Stomach (tissue), 19 donors: ENCODE results near the gene SHISA4. TPM values are rescaled to one million over a fixed set of nuclear protein-coding genes. Genes with fewer than 3 reads are reported as not detected.
"Not testable (repeated sequence)": the region's sequence is repeated elsewhere in the genome, so short reads cannot be mapped to it uniquely, and the experiment has no call there.

Experiments used
- DNase-seq, 2 donors: peaks; one replicate each; pipeline versions ENCODE4 v3.0.0 to v3.0.0-alpha.2; 2013 to 2019
- H3K27ac ChIP-seq, 5 donors: fragments of 200-600 bp in 4 of 5; sonication (generic) in 4 of 5; one replicate each; pipeline ENCODE4 v1.5.1; 2013 to 2019; ENCODE audit warnings: mild to moderate bottlenecking in 1 of 5, moderate library complexity in 1 of 5
- H3K27me3 ChIP-seq, 3 donors: fragments of 200-600 bp; sonication (generic); one replicate each; pipeline ENCODE4 v1.5.1; 2017 to 2019; ENCODE audit warnings: mixed run types in 1 of 3
- H3K36me3 ChIP-seq, 4 donors: fragments of 200-600 bp; sonication (generic); 1 replicate in 3 of 4; 2 replicates in 1 of 4; pipeline ENCODE4 v1.5.1; 2016 to 2019
- H3K4me1 ChIP-seq, 4 donors: fragments of 200-600 bp; sonication (generic); one replicate each; pipeline ENCODE4 v1.5.1; 2016 to 2019
- H3K4me3 ChIP-seq, 4 donors: fragments of 200-600 bp; sonication (generic) in 3 of 4; one replicate each; pipeline ENCODE4 v1.5.1; 2016 to 2019; ENCODE audit warnings: mild to moderate bottlenecking in 1 of 4
- H3K9me3 ChIP-seq, 4 donors: fragments of 200-600 bp; sonication (generic); one replicate each; pipeline ENCODE4 v1.5.1; 2016 to 2019
- EP300 ChIP-seq: sonication (generic); formaldehyde crosslinking; IDR thresholded peaks from one replicate; pipeline ENCODE4 v1.6.1; 2017; ENCODE audit warnings: antibody characterized with exemption
- POLR2A ChIP-seq, 4 donors: fragments of 450-650 bp; IDR thresholded peaks; one replicate each; pipeline ENCODE4 v1.6.1; 2016; ENCODE audit warnings: antibody characterized with exemption in 4 of 4, control low read depth in 2 of 4, mild to moderate bottlenecking in 1 of 4, moderate library complexity in 1 of 4
- POLR2AphosphoS5 ChIP-seq, 3 donors: sonication (generic); formaldehyde crosslinking; IDR thresholded peaks; one replicate each; pipeline ENCODE4 v1.6.1; 2016; ENCODE audit warnings: antibody characterized with exemption in 3 of 3
- WGBS, 5 donors: extraction: QIAGEN DNeasy Blood & Tissue Kit in 3 of 5; methylation state at CpG; one replicate each; pipeline versions ENCODE4 v1.1.5 to v1.1.7; 2013 to 2018; 5-methylcytosine and 5-hydroxymethylcytosine counted together
- intact Hi-C: fragments of 100-400 bp; cut with DNase I; formaldehyde crosslinking; loops from one replicate; pipeline ENCODE4 v1.15.1; 2023; ENCODE audit warnings: low total_unique reads
- long read RNA-seq, 10 donors: transcript quantifications; one replicate each; lab custom pipeline, GENCODE V29; 2026
- polyA plus RNA-seq, 3 donors: library from polyadenylated mRNA; stranded (reverse); fragments of 200-250 nt; gene quantifications; one replicate each; pipeline ENCODE4 v1.2.3, GENCODE V29; 2013
- total RNA-seq, 5 donors: library from RNA; depleted of rRNA; stranded (reverse); fragments of >200 nt; gene quantifications; one replicate each; pipeline versions ENCODE4 v1.1.0 to v1.2.3, GENCODE V29; 2014 to 2016
- TF ChIP-seq, protein P1 (sequence below), 7 experiments: fragments of 450-650 bp in 4 of 7; fragments of 200-600 bp in 3 of 7; sonication (generic) in 3 of 7; IDR thresholded peaks; one replicate each; pipeline ENCODE4 v1.5.1; 2016 to 2019; ENCODE audit warnings: antibody characterized with exemption in 7 of 7, control low read depth in 2 of 7, mild to moderate bottlenecking in 1 of 7
- donor health status: healthy with polysubstance abuse.
- donor health status: Bipolar disorder and iron deficiency.
- donor health status: healthy.

The SHISA4 gene, protein sequence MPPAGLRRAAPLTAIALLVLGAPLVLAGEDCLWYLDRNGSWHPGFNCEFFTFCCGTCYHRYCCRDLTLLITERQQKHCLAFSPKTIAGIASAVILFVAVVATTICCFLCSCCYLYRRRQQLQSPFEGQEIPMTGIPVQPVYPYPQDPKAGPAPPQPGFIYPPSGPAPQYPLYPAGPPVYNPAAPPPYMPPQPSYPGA
- total RNA-seq (10 to 100 TPM in 3 of 5 donors, 1 to 10 TPM in 1, under 1 TPM in 1; 0.87 to 33.3 (median 10.3) TPM), polyA plus RNA-seq (10 to 100 TPM; 14.1 to 18.3 (median 14.6) TPM)
- long read RNA-seq, donor 1, partial matches to known transcripts: 0 of 1 reads
- long read RNA-seq, donor 1, other reads (novel, unspliced or antisense): 0 of 1 reads
- long read RNA-seq, donor 2, partial matches to known transcripts: 0 of 3 reads
- long read RNA-seq, donor 2, other reads (novel, unspliced or antisense): 0 of 3 reads
- long read RNA-seq, donor 3, partial matches to known transcripts: 0 of 1 reads
- long read RNA-seq, donor 3, other reads (novel, unspliced or antisense): 0 of 1 reads
- long read RNA-seq, donor 4: 0 reads
- long read RNA-seq, donor 5, partial matches to known transcripts: 0 of 2 reads
- long read RNA-seq, donor 5, other reads (novel, unspliced or antisense): 0 of 2 reads
- long read RNA-seq, donor 6: 0 reads
- long read RNA-seq, donor 7, partial matches to known transcripts: 0 of 2 reads
- long read RNA-seq, donor 7, other reads (novel, unspliced or antisense): 0 of 2 reads
- long read RNA-seq, donor 8, partial matches to known transcripts: 0 of 1 reads
- long read RNA-seq, donor 8, other reads (novel, unspliced or antisense): 0 of 1 reads
- long read RNA-seq, donor 9, partial matches to known transcripts: 13 of 13 reads
- long read RNA-seq, donor 9, other reads (novel, unspliced or antisense): 0 of 13 reads
- long read RNA-seq, donor 10: 0 reads

DNA sequence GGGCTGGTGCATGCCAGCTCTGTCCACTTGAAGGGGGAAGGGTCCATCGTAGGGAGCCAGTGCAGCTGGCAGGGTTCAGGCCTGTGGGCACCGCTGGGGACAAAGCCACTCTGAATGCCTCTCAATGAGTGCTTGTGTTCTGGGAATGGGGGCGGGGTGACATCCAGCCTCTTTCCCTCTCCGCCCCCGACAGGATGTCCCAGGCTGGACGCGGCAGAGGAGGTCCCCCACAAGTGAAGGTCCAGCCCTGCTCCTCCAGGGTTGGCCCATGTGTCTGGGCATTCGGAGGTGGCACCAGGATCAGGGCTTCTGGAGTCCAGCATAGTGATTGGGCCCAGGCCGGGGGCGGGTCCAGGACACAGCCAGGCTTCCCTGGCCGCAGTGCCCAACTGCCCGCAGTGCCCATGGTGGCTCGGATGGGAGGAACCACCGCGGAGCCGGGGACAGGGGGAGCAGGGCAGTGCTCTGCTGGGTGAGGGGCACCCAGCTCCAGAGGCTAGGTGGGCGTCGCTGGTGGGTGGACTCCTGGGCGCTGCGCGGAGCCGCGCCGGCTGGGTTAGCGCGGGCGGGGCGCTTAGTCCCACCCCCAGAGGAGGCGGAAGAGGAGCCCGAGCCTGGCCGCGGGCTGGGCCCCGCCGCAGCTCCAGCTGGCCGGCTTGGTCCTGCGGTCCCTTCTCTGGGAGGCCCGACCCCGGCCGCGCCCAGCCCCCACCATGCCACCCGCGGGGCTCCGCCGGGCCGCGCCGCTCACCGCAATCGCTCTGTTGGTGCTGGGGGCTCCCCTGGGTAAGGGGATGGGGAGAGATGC, at the start of gene SHISA4:
TSS of gene SHISA4 (plus strand) at position 617 of the 808 bp plus-strand sequence. CDS start at position 714, 97 bp downstream.
- no peak for TF ChIP-seq EP300
- TF ChIP-seq POLR2AphosphoS5 (IDR thresholded peaks at IDR 0.05): peak; percentile 49 to 73 (median 66)
- TF ChIP-seq POLR2A (IDR thresholded peaks at IDR 0.05): no peak
- peak within 1 kb of the TSS; percentile 62 to 77 (median 72) for H3K4me3 ChIP-seq
- intact Hi-C loops: no loop called here
- H3K4me1 ChIP-seq: peaks cover 17 to 56% (median 36%) of the 10 kb centered on the region in 4 donors
- H3K36me3 ChIP-seq: no peaks in the 10 kb centered on the region
- WGBS, 5 donors: 2 to 7% (median 5%) methylated on average over 9 to 49 of the region's 49 CpGs
- H3K27me3 ChIP-seq: peaks cover 0 to 17% (median 7%) of the 10 kb centered on the region in 3 donors
- peak; percentile 83 to 88 for DNase-seq
- no peaks in the 10 kb centered on the region for H3K9me3 ChIP-seq
- H3K27ac ChIP-seq: peak within 1 kb of the TSS; percentile 66 to 86 (median 79)

DNA sequence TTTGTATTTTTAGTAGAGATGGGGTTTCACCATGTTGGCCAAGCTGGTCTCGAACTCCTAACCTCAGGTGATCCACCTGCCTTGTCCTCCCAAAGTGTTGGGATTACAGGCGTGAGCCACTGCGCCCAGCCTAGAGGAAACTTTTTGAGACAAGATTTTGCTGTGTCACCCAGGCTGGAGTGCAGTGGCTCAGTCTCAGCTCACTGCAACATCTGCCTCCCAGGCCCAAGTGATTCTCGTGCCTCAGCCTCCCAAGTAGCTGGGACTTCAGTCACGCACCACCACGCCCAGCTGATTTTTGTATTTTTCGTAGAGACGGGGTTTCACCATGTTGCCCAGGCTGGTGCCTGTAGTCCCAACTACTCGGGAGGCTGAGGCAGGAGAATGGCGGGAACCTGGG, 49.6 kb upstream of the SHISA4 start:
- 97 to 98% (median 97%) methylated on average over 10 of the region's 10 CpGs for WGBS, 5 donors
- H3K27me3 ChIP-seq, H3K4me3 ChIP-seq, DNase-seq, H3K27ac ChIP-seq, intact Hi-C loops, H3K9me3 ChIP-seq: not testable (repeated sequence)
- Histone ChIP-seq H3K36me3 (peaks cover 0 to 17% (median 11%) of the 10 kb centered on the region in 4 donors), H3K4me1 (peaks cover 0 to 24% (median 1%) of the 10 kb centered on the region in 4 donors)

DNA sequence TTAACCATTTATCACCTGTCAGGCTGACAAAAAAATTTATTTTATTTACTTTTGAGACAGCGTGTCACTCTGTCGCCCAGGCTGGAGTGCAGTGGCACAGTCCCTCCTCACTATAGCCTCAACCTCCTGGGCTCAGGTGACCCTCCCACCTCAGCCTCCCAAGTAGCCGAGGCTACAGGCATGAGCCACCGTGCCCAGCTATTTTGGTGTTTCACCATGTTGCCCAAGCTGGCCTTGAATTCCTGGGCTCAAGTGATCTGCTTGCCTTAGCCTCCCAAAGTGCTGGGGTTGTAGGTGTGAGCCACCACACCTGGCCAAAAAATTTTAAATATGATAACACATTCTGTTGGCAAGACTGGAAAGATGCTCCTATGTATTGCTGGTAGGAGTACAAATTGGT, 48.6 kb upstream of the SHISA4 start:
- Histone ChIP-seq H3K27ac (no peak overlapping the region), H3K9me3 (no peaks in the 10 kb centered on the region), H3K36me3 (peaks cover 0 to 13% (median 10%) of the 10 kb centered on the region in 4 donors), H3K4me1 (peaks cover 0 to 15% (median 1%) of the 10 kb centered on the region in 4 donors), H3K27me3 (no peaks in the 10 kb centered on the region), H3K4me3 (no peak overlapping the region)
- DNase-seq: no peak
- 98 to 99% (median 98%) methylated on average over 4 of the region's 4 CpGs for WGBS, 5 donors
- TF ChIP-seq EP300 (no peak), POLR2A (IDR thresholded peaks at IDR 0.05) (no peak), POLR2AphosphoS5 (IDR thresholded peaks at IDR 0.05) (no peak)
- TF ChIP-seq, protein P1, sequence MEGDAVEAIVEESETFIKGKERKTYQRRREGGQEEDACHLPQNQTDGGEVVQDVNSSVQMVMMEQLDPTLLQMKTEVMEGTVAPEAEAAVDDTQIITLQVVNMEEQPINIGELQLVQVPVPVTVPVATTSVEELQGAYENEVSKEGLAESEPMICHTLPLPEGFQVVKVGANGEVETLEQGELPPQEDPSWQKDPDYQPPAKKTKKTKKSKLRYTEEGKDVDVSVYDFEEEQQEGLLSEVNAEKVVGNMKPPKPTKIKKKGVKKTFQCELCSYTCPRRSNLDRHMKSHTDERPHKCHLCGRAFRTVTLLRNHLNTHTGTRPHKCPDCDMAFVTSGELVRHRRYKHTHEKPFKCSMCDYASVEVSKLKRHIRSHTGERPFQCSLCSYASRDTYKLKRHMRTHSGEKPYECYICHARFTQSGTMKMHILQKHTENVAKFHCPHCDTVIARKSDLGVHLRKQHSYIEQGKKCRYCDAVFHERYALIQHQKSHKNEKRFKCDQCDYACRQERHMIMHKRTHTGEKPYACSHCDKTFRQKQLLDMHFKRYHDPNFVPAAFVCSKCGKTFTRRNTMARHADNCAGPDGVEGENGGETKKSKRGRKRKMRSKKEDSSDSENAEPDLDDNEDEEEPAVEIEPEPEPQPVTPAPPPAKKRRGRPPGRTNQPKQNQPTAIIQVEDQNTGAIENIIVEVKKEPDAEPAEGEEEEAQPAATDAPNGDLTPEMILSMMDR (IDR thresholded peaks at IDR 0.05): no peak
- intact Hi-C loops: no loop called here

DNA sequence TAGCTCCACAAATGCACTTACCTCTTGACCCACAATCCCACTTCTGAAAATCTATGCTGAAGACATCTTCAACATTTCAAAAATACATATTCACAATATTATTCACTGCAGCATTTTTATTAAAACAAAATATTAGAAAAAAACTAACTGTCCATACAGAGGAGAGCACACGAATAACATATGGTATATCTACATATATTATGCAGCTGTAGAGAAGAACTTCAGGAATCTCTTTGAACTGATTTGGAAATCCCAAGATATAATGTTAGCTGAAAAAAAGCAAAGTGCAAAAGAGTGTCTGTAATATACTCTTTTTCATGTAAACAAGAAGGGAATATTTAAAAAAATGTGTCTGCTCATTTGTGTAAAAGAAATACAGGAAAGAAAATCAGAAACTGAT, 48.2 kb upstream of the SHISA4 start:
- no peak for TF ChIP-seq EP300
- TF ChIP-seq, protein P1 (IDR thresholded peaks at IDR 0.05): no peak
- TF ChIP-seq POLR2AphosphoS5 (IDR thresholded peaks at IDR 0.05): no peak
- no peak for TF ChIP-seq POLR2A (IDR thresholded peaks at IDR 0.05)

More for the DNA sequence above, 48.2 kb upstream of the SHISA4 start:
- Histone ChIP-seq H3K4me1 (peaks cover 0 to 14% (median 1%) of the 10 kb centered on the region in 4 donors), H3K27ac (no peak overlapping the region), H3K4me3 (no peak overlapping the region), H3K36me3 (peaks cover 0 to 9% (median 7%) of the 10 kb centered on the region in 4 donors), H3K9me3 (no peaks in the 10 kb centered on the region), H3K27me3 (no peaks in the 10 kb centered on the region)
- intact Hi-C loops: no loop called here
- 92 to 99% (median 97%) methylated on average over 1 of the region's 1 CpG for WGBS, 5 donors
- no peak for DNase-seq
